Measurements from ENCODE around the gene GDI1. TPM values are rescaled to one million over a fixed set of nuclear protein-coding genes. Genes with fewer than 3 reads are reported as not detected.

The GDI1 gene
- polyA plus RNA-seq, 1 donor (not counting 4 experiments of a cell fraction or from before 2014, with no cell fraction given) = 61.8 TPM

DNA sequence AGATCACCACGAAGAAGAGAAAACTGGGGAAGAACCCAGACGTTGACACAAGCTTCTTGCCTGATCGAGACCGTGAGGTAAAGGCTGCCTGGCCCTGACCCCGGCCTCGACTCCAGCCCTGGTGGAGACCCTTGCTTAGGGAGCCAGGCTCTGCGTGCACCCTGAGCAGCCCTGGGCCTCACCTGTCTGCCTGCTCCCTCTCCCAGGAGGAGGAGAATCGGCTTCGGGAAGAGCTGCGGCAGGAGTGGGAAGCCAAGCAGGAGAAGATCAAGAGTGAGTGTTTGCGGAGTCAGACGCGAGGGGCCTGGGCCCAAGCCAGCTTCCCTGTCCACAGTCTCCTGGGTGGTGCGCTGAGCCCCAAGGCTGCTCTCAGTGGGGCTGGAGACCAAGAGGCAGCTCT lies 11.5 kb downstream of the GDI1 start:
- no peak for TF ChIP-seq EZH2 (IDR thresholded peaks at IDR 0.05; ENCODE audit: low read length)
- TF ChIP-seq, protein P1, sequence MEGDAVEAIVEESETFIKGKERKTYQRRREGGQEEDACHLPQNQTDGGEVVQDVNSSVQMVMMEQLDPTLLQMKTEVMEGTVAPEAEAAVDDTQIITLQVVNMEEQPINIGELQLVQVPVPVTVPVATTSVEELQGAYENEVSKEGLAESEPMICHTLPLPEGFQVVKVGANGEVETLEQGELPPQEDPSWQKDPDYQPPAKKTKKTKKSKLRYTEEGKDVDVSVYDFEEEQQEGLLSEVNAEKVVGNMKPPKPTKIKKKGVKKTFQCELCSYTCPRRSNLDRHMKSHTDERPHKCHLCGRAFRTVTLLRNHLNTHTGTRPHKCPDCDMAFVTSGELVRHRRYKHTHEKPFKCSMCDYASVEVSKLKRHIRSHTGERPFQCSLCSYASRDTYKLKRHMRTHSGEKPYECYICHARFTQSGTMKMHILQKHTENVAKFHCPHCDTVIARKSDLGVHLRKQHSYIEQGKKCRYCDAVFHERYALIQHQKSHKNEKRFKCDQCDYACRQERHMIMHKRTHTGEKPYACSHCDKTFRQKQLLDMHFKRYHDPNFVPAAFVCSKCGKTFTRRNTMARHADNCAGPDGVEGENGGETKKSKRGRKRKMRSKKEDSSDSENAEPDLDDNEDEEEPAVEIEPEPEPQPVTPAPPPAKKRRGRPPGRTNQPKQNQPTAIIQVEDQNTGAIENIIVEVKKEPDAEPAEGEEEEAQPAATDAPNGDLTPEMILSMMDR (optimal IDR thresholded peaks at IDR 0.05 in 1 of 3, IDR thresholded peaks at IDR 0.05 in 1 of 3, conservative IDR thresholded peaks at IDR 0.05 in 1 of 3; ENCODE audit: extremely low read depth in 1 of 3, insufficient read depth in 2 of 3, low read length in 3 of 3) = no peak
- peaks cover 4% of the 10 kb centered on the region for H3K4me1 ChIP-seq (ENCODE audit: control insufficient read depth, extremely low read depth, insufficient read depth, low read length)
- H3K9ac ChIP-seq (ENCODE audit: control insufficient read depth, extremely low read depth, insufficient read depth, low read length) = no peak overlapping the region
- H3K27me3 ChIP-seq (ENCODE audit: control insufficient read depth, extremely low read depth, insufficient read depth, low read length) = no peaks in the 10 kb centered on the region
- FAIRE-seq = no peak
- no peak overlapping the region for H3K4me2 ChIP-seq (ENCODE audit: control insufficient read depth, extremely low read depth, insufficient read depth, low read depth, low read length)
- H2AFZ ChIP-seq (ENCODE audit: control insufficient read depth, low read length) = no peak overlapping the region
- dilution Hi-C loops (cut with MboI; ENCODE audit: extremely low pct_ligation_motif_present, low sequenced_read_pairs) = no loop called here
- H3K27ac ChIP-seq (ENCODE audit: control insufficient read depth, insufficient read depth, low read length) = no peak overlapping the region
- no peak for DNase-seq (ENCODE audit: low read depth, low spot score)
- no peak overlapping the region for H3K4me3 ChIP-seq (ENCODE audit: control insufficient read depth in 2 of 3, extremely low read depth in 1 of 3, insufficient read depth in 2 of 3, low read depth in 1 of 3, low read length in 3 of 3)
- H3K9me1 ChIP-seq (ENCODE audit: control insufficient read depth, extremely low read depth, insufficient read depth, low read length) = no peaks in the 10 kb centered on the region
- H4K20me1 ChIP-seq (ENCODE audit: control insufficient read depth, extremely low read depth, insufficient read depth, low read length) = no peaks in the 10 kb centered on the region
- H3K79me2 ChIP-seq (ENCODE audit: control insufficient read depth, insufficient read depth, low read length) = peaks cover 2% of the 10 kb centered on the region
- no peaks in the 10 kb centered on the region for H3K9me3 ChIP-seq (ENCODE audit: control insufficient read depth, low read depth, low read length)
- H3K36me3 ChIP-seq (ENCODE audit: control insufficient read depth in 2 of 2, extremely low read depth in 1 of 2, insufficient read depth in 2 of 2, low read length in 2 of 2) = peaks cover 0 to 9% of the 10 kb centered on the region in 2 experiments

DNA sequence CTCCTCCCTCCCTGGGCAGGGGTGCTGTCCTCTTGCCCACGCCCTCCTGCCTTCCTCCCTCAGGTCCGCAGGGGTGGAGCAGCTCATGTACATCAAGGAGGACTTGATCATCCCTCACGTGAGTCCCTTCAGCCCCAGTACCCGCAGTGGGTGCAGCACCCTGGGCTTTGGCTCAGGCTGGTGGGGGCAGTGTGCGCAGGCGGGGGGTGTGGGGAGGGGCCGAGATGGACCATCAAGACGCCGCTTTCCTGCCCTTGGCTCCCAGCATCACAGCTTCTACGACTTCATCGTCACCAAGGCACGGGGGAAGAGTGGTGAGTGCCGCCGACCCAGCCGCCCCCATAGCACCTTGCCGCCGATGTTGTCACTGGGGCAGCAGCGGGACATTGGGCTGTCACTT lies 12.7 kb downstream of the GDI1 start:
- Histone ChIP-seq H3K4me2 (ENCODE audit: control insufficient read depth, extremely low read depth, insufficient read depth, low read depth, low read length) (no peak overlapping the region), H3K27me3 (ENCODE audit: control insufficient read depth, extremely low read depth, insufficient read depth, low read length) (no peaks in the 10 kb centered on the region), H4K20me1 (ENCODE audit: control insufficient read depth, extremely low read depth, insufficient read depth, low read length) (no peaks in the 10 kb centered on the region), H3K4me3 (ENCODE audit: control insufficient read depth in 2 of 3, extremely low read depth in 1 of 3, insufficient read depth in 2 of 3, low read depth in 1 of 3, low read length in 3 of 3) (no peak overlapping the region), H3K27ac (ENCODE audit: control insufficient read depth, insufficient read depth, low read length) (no peak overlapping the region), H3K9me3 (ENCODE audit: control insufficient read depth, low read depth, low read length) (no peaks in the 10 kb centered on the region), H3K36me3 (ENCODE audit: control insufficient read depth in 2 of 2, extremely low read depth in 1 of 2, insufficient read depth in 2 of 2, low read length in 2 of 2) (peaks cover 0 to 9% of the 10 kb centered on the region in 2 experiments), H3K4me1 (ENCODE audit: control insufficient read depth, extremely low read depth, insufficient read depth, low read length) (peaks cover 1% of the 10 kb centered on the region), H3K9me1 (ENCODE audit: control insufficient read depth, extremely low read depth, insufficient read depth, low read length) (no peaks in the 10 kb centered on the region), H3K9ac (ENCODE audit: control insufficient read depth, extremely low read depth, insufficient read depth, low read length) (no peak overlapping the region), H2AFZ (ENCODE audit: control insufficient read depth, low read length) (no peak overlapping the region), H3K79me2 (ENCODE audit: control insufficient read depth, insufficient read depth, low read length) (peaks cover 1% of the 10 kb centered on the region)
- FAIRE-seq (no peak), DNase-seq (ENCODE audit: low read depth, low spot score) (no peak)
- dilution Hi-C loops (cut with MboI; ENCODE audit: extremely low pct_ligation_motif_present, low sequenced_read_pairs) = no loop called here
- TF ChIP-seq, protein P1 (optimal IDR thresholded peaks at IDR 0.05 in 1 of 3, IDR thresholded peaks at IDR 0.05 in 1 of 3, conservative IDR thresholded peaks at IDR 0.05 in 1 of 3; ENCODE audit: extremely low read depth in 1 of 3, insufficient read depth in 2 of 3, low read length in 3 of 3) = no peak
- TF ChIP-seq EZH2 (IDR thresholded peaks at IDR 0.05; ENCODE audit: low read length) = no peak
